Measurements from ENCODE around the gene TOR2A.
"Not testable (repeated sequence)": the region's sequence is repeated elsewhere in the genome, so short reads cannot be mapped to it uniquely, and the experiment has no call there.

TOR2A gene

DNA sequence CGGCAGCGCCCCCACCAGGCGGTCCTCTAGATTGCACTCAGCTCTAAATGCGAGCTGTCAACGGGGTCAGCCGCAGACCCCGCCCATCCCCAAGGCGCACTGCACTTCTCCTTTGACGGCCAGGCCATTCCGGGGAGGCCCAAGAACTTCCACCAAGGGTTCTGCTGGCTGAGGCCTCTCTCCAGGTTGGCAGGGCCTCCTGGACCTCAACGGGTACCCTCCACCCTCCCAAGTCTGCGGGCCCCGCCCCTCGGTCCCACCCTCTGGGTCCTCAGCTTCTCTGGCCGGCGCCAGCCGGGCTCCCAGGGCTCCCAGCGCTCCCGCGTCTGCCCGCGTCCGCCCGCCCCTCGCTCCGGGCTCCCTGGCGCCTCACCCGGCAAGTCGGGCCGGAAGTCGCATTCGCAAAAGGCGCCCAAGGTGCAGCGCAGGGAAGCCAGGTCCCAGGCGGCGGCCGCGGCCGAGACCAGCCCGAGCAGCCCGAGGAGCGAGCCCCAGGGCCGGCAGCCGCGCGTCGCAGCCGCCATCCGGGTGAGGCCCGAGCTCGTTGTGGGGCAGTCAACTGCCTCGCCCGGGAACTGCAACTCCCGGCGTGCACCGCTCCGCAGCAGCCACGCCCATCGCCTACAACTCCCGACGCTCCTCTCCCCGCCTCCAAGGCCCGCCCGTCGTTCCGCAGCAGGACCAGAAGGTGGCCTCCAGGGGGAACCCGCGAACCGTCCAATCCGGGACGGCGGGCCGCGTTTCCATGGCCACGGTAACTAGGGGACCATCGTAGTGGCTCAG lies at the start of gene TOR2A:
Gene TOR2A, minus strand, starts transcription at position 548 of the 783 bp plus-strand sequence. Its CDS starts 24 bp downstream, at position 524.
- peak; percentile 99 for DNase-seq

DNA sequence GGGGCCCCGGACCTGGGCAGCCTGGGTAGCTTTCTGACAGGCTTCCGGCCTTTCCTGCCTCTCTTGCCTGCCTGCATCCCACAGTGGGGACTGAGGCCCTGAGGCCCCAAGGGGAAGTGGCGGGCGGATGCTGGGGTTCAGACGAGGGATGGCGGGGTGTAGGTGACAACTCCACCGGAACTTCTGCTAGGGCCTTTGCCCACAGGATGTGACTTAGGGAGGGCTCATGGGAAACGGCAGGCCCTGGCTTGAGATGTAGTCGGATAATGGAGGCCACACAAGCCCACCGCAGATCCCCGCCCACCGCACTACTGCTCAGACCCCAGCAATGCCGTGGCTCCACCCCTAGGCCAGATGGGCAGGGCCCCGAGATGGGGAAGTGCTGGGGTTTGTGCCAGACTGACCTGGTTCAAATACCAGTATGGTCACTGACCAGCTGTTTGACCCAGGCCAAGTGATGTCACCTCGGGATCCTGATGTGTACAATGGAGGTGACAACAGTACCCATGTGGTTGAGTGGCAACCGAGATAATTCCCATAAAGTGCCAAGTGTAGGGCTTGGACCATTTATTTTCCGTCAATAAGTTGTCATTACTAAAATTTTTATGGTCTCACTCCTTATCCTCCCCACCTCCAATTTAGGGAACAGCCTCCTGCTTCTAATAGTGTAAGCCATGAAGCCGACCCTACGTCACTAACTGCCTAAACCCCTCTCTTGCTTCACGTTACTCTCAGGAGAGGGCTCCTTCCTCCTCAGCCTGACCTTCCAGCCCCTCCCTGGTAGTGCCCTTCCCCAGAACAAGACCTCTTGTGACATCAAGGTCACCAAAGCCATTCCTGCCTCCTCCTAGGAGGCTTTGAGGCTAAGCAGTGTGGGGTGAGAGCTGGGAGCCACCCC lies 48.3 kb upstream of the TOR2A start:
- DNase-seq = peak; percentile 77

DNA sequence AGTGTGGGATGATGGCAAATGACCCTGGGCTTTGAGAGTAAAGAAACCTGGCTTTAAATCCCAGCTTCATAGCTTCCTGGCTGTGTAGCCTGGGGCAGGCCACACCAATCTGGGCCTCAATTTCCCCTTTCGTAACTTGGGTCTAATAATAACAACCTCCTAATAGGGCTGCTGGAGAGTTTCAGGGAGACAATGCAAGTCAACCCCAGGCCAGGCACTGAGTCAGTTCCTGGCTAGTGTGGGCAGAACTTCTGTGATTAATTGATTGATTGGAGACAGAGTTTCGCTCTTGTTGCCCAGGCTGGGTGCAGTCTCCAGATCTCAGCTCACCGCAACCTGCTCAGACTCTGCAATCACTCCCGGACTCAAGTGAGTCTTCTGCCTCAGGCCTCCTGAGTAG lies 46.7 kb upstream of the TOR2A start:
- no peak for DNase-seq

DNA sequence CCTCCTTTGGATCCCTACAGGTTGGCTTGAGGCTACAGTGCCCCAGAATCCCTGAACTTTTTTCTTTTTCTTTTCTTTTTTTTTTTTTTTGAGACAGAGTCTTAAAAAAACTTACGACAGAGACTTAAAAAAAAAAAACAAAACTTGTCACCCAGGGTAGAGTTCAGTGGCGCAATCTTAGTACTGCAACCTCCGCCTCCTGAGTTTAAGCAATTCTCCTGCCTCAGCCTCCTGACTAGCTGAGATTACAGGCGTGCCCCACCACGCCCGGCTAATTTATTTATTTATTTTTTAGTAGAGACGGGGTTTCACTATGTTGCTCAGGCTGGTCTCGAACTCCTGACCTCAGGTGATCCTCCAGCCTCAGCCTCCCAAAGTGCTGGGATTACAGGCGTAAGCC lies 45.8 kb upstream of the TOR2A start:
- not testable (repeated sequence) for DNase-seq

DNA sequence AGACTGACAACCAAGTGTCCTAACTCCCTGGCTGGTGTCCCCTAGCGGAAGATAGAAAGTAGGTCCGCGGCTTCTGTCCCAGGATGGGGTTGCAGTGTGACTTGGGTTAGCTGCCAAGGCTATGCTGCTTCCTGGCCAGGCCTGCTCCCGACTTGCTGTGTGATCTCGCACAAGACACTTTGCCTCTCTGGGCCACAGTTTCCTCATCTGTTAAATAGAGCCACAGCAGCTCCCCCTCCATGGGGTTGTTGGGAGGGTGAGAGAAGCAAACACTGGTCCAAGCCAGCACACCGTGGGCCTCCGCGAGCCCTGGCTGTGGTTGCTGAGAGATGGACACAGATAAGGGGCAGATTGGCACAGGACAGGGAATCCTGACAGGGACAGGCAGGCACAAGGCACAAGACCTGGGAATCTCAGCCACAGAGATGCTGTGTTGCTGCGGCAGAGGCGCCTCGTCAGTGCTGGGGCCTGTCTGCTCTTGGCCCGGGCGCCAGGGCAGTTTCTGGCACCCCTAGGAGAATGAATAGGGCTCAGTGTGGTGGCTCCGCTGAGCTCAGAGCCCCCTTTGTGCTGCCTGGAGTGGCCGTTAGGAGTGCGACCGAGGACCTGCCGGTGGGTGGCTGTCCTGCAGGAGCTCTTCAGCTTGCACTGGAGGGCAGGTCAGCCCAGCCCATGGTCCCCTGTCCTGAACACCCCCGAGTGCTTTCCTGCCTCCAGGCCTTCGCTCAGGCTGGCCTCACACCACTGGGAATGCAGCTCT lies 45.2 kb upstream of the TOR2A start:
- DNase-seq = no peak

DNA sequence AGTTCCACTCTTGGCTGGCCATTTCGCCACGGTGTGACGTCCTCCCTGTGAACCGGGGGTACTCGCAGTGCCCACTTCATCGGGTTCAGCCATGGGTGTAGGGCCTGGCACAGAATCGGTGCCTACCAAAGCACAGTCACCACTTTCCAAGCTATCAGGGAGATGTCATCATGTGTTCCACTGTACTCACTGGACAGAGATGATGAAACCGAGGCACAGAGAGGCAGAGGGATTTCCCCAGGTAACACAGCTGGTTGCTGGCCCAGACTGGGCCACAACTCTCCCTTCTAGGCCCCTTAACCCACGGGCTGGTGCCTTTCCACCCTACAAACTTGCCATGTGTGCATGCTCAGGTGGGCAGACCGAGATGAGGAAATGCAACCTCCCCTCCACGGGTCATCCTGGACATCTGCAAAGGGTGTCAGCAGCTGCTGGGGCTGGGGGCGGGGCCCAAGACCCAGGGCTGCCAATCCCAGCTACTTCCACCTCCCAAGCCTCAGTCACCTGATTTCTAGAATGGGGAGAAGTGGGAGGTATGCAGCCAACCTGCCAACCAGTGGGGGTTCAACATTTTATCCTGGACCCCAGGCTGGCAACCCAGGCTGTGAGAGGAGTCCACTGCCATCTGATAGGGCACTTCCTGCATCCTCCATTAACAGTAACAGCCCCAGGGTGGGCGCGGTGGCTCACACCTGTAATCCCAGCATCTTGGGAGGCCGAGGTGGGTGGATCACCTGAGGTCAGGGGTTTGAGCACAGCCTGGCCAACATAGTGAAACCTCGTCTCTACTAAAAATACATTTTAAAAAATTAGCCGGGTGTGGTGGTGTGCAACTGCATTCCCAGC lies 44.3 kb upstream of the TOR2A start:
- peak; percentile 77 for DNase-seq

DNA sequence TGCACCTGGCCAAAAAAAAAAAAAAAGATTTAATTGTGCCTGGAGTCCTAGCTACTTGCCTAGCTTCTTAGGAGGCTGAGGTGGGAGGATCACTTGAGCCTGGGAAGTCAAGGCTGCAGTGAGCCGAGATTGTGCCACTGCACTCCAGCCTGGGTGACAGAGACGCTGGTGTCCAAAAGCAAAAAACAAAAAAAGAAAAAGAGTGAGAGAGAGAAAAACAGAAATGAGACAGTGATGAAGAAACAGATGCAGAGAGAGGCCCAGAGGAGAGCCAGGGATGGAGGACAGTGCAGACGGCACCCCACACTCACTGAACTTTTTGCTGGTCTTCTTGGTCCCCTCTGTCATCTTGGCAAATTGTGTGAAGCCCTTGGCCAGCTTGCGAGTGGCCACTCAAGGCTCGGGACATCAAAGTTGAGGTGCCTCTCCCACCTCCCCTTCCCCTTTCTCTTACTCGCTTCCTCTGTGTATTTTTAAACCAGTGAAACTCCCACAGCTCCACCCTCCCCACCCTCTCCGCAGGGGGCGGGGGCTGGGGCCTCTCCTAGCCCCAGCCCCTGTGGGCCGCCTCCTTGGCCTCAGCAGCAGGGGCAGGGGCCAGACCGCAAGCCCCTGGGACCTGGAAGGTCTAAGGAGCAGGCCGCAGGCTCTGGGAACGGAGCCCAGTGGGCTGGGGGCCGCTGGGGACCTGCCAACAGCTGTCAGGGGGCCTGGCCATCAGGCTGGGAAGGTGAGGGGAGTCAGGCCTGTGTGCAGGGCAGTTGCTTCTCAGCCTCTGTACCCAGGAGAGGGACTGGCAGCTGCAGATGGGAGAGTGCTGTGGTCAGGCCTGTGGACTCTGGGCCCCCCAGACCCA lies 43.4 kb upstream of the TOR2A start, which contains the start of gene SH2D3C:
Gene SH2D3C, minus strand, starts transcription at position 387 of the 856 bp plus-strand sequence. Its CDS starts 39 bp downstream, at position 348.
- DNase-seq = peak; percentile 63

DNA sequence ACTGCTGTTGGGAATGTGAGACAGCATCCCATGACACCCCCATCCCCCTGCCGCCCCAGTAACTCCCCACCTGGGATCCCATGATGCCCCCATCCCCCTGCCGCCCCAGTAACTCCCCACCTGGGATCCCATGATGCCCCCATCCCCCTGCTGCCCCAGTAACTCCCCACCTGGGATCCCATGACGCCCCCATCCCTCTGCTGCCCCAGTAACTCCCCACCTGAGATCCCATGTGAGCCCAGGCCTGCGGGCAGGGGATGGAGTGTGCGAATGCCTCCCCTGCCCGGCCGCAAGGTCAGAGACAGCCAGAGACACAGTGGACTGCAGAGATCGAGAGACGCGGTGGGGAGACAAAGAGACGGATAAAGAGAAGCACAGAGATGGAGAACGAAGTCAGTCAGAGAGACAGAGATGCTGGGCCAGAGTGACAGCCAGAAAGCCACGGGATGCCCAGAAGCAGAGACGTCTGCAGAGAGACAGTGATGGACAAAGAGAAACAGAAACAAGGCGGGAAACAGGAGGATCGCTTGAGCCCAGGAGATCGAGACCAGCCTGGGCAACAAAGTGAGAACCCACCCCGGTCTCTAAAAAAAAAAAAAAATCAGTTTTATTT lies 42.4 kb upstream of the TOR2A start:
- DNase-seq = no peak

DNA sequence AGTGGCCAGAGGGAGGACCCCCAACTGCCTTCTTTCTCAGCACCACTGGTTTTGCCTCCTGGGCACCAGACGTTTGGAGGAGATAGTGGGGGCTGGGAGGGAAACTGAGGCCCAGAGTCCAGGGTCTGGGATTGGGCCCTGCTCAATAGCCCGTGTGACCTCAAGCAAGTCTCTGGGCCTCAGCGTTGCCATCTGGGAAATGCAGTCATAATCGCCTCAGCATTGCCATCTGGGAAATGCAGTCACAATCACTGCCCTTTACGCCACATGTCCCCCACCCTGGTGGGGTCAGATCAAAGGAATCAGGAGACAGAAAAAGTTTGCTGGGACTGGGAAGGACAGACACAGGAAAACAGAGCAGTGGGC lies 41.8 kb upstream of the TOR2A start:
- DNase-seq = peak; percentile 45

DNA sequence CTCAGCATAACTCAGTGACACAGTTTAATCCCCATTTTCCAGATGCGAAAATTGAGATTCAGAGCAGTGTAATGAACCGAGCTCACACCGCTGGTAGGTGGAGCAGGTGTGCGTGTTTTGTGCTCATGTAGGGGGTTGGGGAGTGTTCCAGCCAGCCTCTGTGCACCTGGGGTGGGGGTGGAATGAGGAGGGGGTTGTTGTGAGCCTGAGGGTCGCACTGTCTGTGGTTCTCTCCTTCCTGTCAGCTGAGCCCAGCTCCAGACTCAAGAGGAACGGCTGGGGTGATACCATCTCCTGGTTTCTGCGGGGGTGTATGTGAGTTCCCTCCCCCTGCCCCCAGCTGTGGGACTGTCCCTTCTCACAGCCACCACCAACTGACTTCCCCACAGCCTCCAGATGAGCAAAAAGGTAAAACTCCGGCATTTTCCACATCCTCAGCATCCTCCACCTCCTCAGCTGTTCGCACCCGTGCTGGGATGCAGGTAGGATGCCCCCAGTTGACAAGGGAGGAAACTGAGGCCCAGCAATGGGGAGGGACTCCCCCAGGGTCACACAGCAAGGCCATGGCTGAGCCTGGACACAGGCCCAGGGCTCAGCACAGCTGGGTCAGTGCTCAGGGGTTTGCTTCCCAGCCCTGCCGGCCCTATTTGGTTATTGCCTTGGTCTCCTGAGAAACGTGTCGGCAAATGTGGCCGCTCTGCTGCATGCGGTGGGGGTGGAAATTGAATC lies 41.3 kb upstream of the TOR2A start:
- peak; percentile 83 for DNase-seq

DNA sequence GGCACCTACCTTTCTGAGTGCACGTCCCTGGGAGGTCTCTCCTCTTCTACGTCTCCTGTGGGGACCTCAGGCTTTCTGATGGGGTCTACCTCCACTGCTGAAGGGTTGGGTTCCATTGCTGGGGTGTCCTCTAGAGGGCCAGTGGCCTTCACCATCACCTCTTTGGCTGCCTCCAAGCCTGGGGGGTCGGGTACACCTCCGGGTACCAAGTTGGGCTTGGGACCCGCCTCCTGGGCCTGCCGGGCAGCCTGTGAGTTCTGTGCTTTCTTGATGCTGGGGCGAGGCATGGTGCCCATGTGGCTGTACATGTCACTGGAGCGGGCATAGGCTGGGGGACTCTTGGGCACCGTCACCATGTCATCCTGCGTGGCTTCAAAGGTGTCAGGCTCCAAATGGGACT lies 38.9 kb upstream of the TOR2A start:
- DNase-seq = no peak

DNA sequence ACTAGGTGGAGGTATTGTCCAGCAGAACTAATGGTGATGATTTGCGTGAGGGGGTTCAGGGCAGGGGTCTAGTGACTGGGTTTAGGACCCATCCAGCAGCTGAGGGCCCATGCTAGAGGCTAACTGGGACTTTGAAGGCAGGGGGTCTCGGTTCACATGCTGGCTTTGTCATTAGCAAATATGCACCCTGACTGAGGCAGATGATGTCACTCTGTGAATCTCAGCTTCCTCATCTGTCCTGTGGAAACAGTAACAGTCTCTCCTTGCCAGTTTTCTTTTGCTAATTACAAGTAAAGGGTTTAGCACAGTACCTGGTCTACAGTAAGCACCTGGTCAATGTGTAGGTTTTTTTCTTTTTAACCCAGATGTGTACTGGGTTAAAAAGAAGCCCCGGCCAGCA lies 38.2 kb upstream of the TOR2A start:
- no peak for DNase-seq

DNA sequence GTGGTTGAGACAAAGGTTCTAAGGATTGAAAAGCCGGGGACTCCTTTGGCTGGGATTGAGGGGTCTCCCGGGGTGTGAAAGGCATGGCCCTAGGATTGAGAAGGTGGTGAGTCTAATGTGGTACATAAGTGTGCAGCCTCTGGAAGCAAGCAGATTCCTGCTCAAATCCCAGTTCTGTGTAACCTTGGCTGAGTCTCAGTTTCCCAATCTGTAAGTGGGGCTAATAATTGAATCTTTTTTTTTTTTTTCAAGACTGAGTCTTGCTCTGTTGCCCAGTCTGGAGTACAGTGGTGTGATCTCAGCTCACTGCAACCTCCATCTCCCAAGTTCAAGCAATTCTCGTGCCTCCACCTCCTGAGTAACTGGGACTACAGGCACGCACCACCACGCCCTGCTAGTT lies 37.5 kb upstream of the TOR2A start:
- no peak for DNase-seq

DNA sequence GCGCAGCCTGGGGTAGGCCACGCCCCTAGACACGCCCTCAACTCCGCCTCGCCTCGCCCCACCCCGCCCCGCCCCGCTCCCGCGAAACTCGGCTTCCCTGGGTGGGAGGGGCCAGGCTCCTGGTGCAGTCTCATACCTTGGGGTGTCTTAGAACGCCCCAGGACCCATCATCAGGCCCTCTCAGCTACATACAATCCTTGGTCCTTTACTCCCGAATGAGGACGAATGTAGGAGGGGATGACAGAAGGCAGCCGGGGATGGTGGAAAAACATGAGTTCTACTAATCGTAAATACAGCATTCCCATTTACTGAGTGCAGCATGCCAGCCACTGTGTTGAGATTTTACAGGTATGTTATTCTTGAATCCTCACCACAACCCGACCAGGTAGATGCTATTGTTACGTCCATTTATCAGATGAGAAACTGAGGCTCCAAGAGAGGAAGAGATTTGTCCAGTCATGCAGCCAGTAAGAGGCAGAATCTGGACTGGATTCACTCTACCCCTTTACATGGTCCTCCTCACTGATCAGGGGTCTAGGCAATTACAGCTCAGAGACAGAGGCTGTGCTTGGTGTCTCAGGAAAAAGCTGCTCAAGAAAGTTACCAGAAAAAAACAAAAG lies 36.6 kb upstream of the TOR2A start:
- no peak for DNase-seq

DNA sequence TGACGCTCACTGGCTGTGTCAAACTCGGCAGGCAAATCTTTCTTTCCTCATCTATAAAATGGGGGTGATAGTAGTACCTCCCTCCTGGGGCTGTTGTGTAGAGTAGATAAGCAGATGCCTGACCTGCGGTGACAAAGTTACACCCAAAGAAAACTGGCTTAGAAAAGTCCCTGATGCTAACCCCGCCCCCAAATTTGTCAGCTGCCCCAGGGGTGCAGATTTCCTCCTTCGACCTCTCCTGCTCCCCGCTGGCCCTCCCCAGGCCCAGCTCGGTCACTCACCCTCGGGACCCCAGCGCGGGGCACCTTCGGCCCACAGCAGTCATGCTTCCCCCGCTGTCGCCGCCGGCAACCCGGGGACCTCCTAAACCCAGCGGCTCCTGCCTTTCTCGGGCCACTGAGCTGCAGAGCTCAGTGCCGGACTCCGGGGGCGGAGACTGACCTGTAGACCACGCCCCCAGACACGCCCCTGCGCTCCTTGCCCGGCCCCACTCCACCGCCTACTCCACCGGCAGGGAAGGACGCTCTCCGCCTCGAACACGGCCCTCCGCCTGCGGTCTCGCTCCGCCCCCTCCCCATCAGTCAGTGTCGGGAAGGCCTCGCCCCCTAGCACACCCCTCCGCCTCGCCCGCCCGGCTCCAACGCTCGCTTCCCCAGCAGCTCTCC lies 35.9 kb upstream of the TOR2A start:
- DNase-seq = peak; percentile 98

DNA sequence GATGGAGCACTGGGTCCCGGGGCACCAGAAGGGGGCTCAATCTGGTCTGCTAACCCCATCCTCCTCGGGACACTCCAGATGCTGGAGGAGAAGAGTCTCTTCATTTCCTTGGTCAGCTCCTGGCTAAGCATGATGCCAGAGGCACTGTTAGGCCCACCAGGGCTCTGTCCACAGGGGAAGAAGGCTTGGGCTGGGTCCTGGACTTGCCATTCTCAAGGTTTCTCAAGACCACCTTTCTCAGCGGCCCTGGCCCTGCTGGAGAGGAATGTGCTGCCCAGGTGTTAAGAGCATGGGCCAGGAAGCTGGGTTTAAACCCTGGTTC lies 35.5 kb upstream of the TOR2A start:
- DNase-seq = no peak

DNA sequence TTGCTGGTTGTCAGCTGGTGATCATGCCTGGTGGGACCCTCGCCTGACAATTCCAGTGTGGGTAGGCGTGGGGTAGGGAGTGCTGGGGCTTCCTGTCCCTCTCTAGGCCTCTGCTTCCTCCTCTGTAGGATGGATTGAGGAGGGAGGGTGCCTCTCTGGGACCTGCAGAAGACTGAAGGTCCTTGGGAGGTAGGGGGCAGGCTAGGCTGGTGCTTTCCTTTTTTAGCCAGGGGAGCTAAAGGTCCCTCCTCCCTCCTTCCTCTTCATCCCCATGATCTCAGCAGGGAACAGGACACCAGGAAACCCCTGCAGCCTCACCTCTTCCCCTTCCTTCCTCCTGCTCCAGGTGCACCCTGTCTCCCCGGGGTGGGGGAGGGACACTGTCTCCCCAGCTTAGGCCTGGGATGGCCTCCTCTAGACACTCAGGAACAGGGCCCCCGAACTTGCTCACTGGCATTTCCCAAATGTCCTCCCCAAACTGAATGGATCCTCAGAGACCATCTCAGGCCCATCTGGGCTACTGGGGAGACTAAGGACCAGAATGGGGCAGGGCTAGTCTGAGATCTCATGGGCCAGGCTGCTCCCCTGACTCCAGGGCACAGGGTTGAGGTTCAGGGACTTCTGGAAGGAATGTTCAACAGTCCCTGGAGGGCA lies 35.0 kb upstream of the TOR2A start:
- DNase-seq = no peak

DNA sequence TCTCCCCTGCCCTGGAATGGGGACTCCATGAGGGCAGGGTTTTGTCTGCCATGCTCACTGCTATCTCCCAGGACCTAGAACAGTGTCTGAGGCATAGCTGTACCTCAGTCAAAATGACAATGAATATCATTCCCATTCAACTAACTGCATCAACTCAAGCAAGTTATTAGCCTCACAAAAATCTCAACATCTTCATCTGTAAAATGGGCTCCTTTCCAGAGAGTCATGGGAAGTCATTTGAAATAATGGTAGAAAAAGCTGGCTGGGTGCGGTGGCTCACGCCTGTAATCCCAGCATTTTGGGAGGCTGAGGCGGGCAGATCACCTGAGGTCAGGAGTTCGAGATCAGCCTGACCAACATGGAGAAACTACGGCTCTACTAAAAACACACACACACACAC lies 34.0 kb upstream of the TOR2A start:
- no peak for DNase-seq

DNA sequence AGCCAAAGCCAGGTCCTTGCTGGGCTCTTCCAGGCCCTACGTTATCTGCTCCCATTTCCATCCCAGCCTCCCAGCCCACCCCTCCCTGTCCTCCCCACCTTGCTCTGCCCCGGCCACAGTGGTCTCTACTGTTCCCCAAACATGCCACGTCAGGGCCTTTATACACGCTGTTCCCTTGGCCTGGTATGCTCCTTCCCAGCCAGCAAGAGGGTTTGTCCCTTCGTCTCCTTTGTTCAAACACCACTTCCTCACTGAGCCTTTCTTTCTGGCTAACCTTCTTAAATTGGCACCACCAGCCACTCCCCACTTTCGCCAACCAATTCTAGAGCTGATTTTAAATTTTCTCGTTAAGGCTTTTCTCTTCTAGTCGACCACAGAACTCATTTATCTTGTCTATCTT lies 33.6 kb upstream of the TOR2A start:
- DNase-seq = no peak

All from activated CD4-positive, alpha-beta T cell treated with anti-CD3 and anti-CD28 coated beads for 48 hours (primary cell).